ENCODE data around the gene CCSER1. TPM values are rescaled to one million over a fixed set of nuclear protein-coding genes. Genes with fewer than 3 reads are reported as not detected.
"Not testable (repeated sequence)": the region's sequence is repeated elsewhere in the genome, so short reads cannot be mapped to it uniquely, and the experiment has no call there.

Gene CCSER1
- polyA plus RNA-seq, 5 donors = 1.7 to 5.2 (median 2.7) TPM

GRCh38 chr4:91362125-91362524 lies 1234.9 kb downstream of the CCSER1 start:
- no peak for DNase-seq

- DNase-seq = no peak
These were observed 1239.4 kb downstream of the CCSER1 start for GRCh38 chr4:91366554-91366953.

GRCh38 chr4:91369116-91369515 lies 1241.9 kb downstream of the CCSER1 start:
- peak in 1 of 2 donors; percentile 10 for DNase-seq

- no peak for DNase-seq
These were observed 1246.4 kb downstream of the CCSER1 start for GRCh38 chr4:91373546-91373945.

- DNase-seq = not testable (repeated sequence)
These were observed 1278.2 kb downstream of the CCSER1 start for GRCh38 chr4:91405431-91405830.

GRCh38 chr4:91422011-91422410 lies 1294.8 kb downstream of the CCSER1 start:
- DNase-seq = no peak

- DNase-seq = no peak
These were observed 1299.5 kb downstream of the CCSER1 start for GRCh38 chr4:91426725-91427124.

GRCh38 chr4:91427171-91427570 lies 1300.0 kb downstream of the CCSER1 start:
- DNase-seq = no peak

GRCh38 chr4:91434631-91435030 lies 1307.4 kb downstream of the CCSER1 start:
- no peak for DNase-seq

- DNase-seq = no peak
These were observed 1309.4 kb downstream of the CCSER1 start for GRCh38 chr4:91436556-91436955.

GRCh38 chr4:91447168-91447567 lies 1320.0 kb downstream of the CCSER1 start:
- DNase-seq = no peak

- no peak for DNase-seq
These were observed 1321.6 kb downstream of the CCSER1 start for GRCh38 chr4:91448668-91449330.

- no peak for DNase-seq
These were observed 1326.9 kb downstream of the CCSER1 start for GRCh38 chr4:91454111-91454510.

GRCh38 chr4:91462566-91462965 lies 1335.4 kb downstream of the CCSER1 start:
- not testable (repeated sequence) for DNase-seq

- no peak for DNase-seq
These were observed 1343.5 kb downstream of the CCSER1 start for GRCh38 chr4:91470671-91471070.

- DNase-seq = no peak
These were observed 1344.1 kb downstream of the CCSER1 start for GRCh38 chr4:91471280-91471679.

GRCh38 chr4:91472046-91472445 lies 1344.9 kb downstream of the CCSER1 start:
- no peak for DNase-seq

GRCh38 chr4:91485415-91485814 lies 1358.2 kb downstream of the CCSER1 start:
- DNase-seq = no peak

GRCh38 chr4:91488946-91489345 lies 1361.8 kb downstream of the CCSER1 start:
- DNase-seq = no peak

- DNase-seq = no peak
These were observed 1370.7 kb downstream of the CCSER1 start for GRCh38 chr4:91497892-91498291.

- DNase-seq = no peak
These were observed 1375.2 kb downstream of the CCSER1 start for GRCh38 chr4:91502365-91502764.

GRCh38 chr4:91513326-91513725 lies 1386.1 kb downstream of the CCSER1 start:
- DNase-seq = no peak

- DNase-seq = no peak
These were observed 1392.0 kb downstream of the CCSER1 start for GRCh38 chr4:91519155-91519554.

- DNase-seq = no peak
These were observed 1398.4 kb downstream of the CCSER1 start for GRCh38 chr4:91525621-91526020.

Measured in right lung (tissue), 5 donors.